GM12878 (cell line): ENCODE measurements around the gene TRIM54. TPM values are rescaled to one million over a fixed set of nuclear protein-coding genes. Genes with fewer than 3 reads are reported as not detected.

Source experiments
- BRCA1 ChIP-seq: IDR thresholded peaks from 2 replicates; pipeline ENCODE4 v1.6.1; 2011; ENCODE audit warnings: low read depth, low read length, improper control_type of control experiment
- CBFB ChIP-seq: IDR thresholded peaks from 2 replicates; pipeline ENCODE4 v1.6.1; 2016; ENCODE audit warnings: antibody characterized with exemption, low read depth
- CREB1 ChIP-seq: IDR thresholded peaks from 2 replicates; pipeline ENCODE4 v1.6.1; 2012; ENCODE audit warnings: low read depth, mild to moderate bottlenecking, inconsistent platforms
- DPF2 ChIP-seq: fragments of 450-650 bp; IDR thresholded peaks from 2 replicates; pipeline ENCODE4 v1.6.1; 2017; ENCODE audit warnings: mild to moderate bottlenecking
- EGR1 ChIP-seq, 2 experiments: IDR thresholded peaks; 1 replicate in 1 of 2; 2 replicates in 1 of 2; pipeline ENCODE4 v1.6.1; 2011 to 2012; ENCODE audit warnings: low read depth in 2 of 2, low read length in 2 of 2, borderline replicate concordance in 1 of 2, mild to moderate bottlenecking in 1 of 2, moderate library complexity in 1 of 2
- EP300 ChIP-seq, 2 experiments: fragments of 150-350 bp in 1 of 2; IDR thresholded peaks; 2 replicates each; pipeline ENCODE4 v1.6.1; 2011 to 2012; ENCODE audit warnings: low read depth in 2 of 2, low read length in 2 of 2, borderline replicate concordance in 1 of 2, improper control_type of control experiment in 1 of 2, inconsistent platforms in 1 of 2; ENCODE audit not compliant: control insufficient read depth in 1 of 2
- FOXK2 ChIP-seq: fragments of 450-650 bp; IDR thresholded peaks from 2 replicates; pipeline ENCODE4 v1.6.1; 2017; ENCODE audit warnings: mild to moderate bottlenecking, moderate library complexity
- HDAC6 ChIP-seq: fragments of 200-600 bp; sonication (generic); IDR thresholded peaks from one replicate; pipeline ENCODE4 v1.8.0; 2017; ENCODE audit warnings: antibody characterized with exemption; ENCODE audit not compliant: unreplicated experiment
- MLLT1 ChIP-seq: fragments of 450-650 bp; IDR thresholded peaks from 2 replicates; pipeline ENCODE4 v1.6.1; 2016; ENCODE audit warnings: mild to moderate bottlenecking
- NFXL1 ChIP-seq: fragments of 450-650 bp; IDR thresholded peaks from 2 replicates; pipeline ENCODE4 v1.6.1; 2017; ENCODE audit warnings: antibody characterized with exemption, mild to moderate bottlenecking, borderline replicate concordance
- SMAD1 ChIP-seq: fragments of 450-650 bp; IDR thresholded peaks from 2 replicates; pipeline ENCODE4 v1.6.1; 2018; ENCODE audit warnings: mild to moderate bottlenecking, low read depth; ENCODE audit not compliant: partially characterized antibody
- SP1 ChIP-seq: IDR thresholded peaks from one replicate; pipeline ENCODE4 v1.6.1; 2011; ENCODE audit warnings: low read depth, low read length
- SPI1 ChIP-seq: IDR thresholded peaks from 2 replicates; pipeline ENCODE4 v1.6.1; 2011; ENCODE audit warnings: low read depth, mild to moderate bottlenecking, low read length, moderate library complexity, borderline replicate concordance; ENCODE audit not compliant: insufficient read depth
- SREBF2 ChIP-seq: IDR thresholded peaks from 2 replicates; pipeline ENCODE4 v1.6.1; 2012; ENCODE audit warnings: mild to moderate bottlenecking, low read length
- SRF ChIP-seq, 2 experiments: IDR thresholded peaks; 2 replicates each; pipeline ENCODE4 v1.6.1; 2011; ENCODE audit warnings: low read depth in 2 of 2, low read length in 2 of 2, mild to moderate bottlenecking in 1 of 2, moderate library complexity in 1 of 2
- WRNIP1 ChIP-seq: IDR thresholded peaks from 2 replicates; pipeline ENCODE4 v1.6.1; 2011; ENCODE audit warnings: low read depth, low read length, improper control_type of control experiment, borderline replicate concordance
- ZBED1 ChIP-seq: IDR thresholded peaks from 2 replicates; pipeline ENCODE4 v1.6.1; 2016; ENCODE audit warnings: borderline replicate concordance
- ZBTB4 ChIP-seq: fragments of 450-650 bp; formaldehyde crosslinking; IDR thresholded peaks from 2 replicates; pipeline ENCODE4 v1.4.0; 2022; ENCODE audit warnings: mild to moderate bottlenecking, moderate library complexity
- ZNF622 ChIP-seq: fragments of 450-650 bp; IDR thresholded peaks from 2 replicates; pipeline ENCODE4 v1.6.1; 2017; ENCODE audit warnings: mild to moderate bottlenecking, inconsistent platforms
- polyA plus RNA-seq, 11 experiments: library from polyadenylated mRNA; depleted of rRNA in 4 of 11; unstranded in 6 of 11; stranded (reverse) in 5 of 11; fragments of >200 nt; fragmentation: Nextera tagmentation in 4 of 11; fragmentation: Illumina TruSeq in 1 of 11; extraction: Ambion mirVana in 4 of 11; extraction: Trizol in 1 of 11; gene quantifications; 1 replicate in 1 of 11; 2 replicates in 10 of 11; pipeline versions ENCODE4 v1.2.1 to v1.2.3, GENCODE V29; 2011 to 2016; ENCODE audit warnings: inconsistent platforms in 2 of 11, missing spikeins in 2 of 11, low read depth in 1 of 11
- total RNA-seq, 4 experiments: library from RNA; depleted of rRNA in 3 of 4; stranded (reverse); fragments of >200 nt in 3 of 4; fragmentation: Illumina TruSeq in 1 of 4; extraction: Trizol in 1 of 4; gene quantifications; 2 replicates each; pipeline versions ENCODE4 v1.2.1 to v1.2.3, GENCODE V29; 2013 to 2021
- TF ChIP-seq, protein P1 (sequence below): fragments of 450-650 bp; IDR thresholded peaks from 2 replicates; pipeline ENCODE4 v1.6.1; 2014; ENCODE audit warnings: mild to moderate bottlenecking
- TF ChIP-seq, protein P2 (sequence below): fragments of 450-650 bp; IDR thresholded peaks from 2 replicates; pipeline ENCODE4 v1.6.1; 2017; ENCODE audit warnings: antibody characterized with exemption, mild to moderate bottlenecking, moderate library complexity

The TRIM54 gene
- total and polyA plus RNA-seq, 10 of the 15 experiments (the other 5 are each of a cell fraction or from before 2014, with no cell fraction given) = 0.03 to 0.08 TPM; not detected in 8

- TF ChIP-seq MLLT1 (peak; percentile 74; the same call in 1 of the 2 replicates), SMAD1 (no peak), ZNF622 (no peak), SREBF2 (no peak), ZBED1 (peak; percentile 84; the same call in 1 of the 2 replicates), SRF (IDR thresholded peaks at IDR 0.05; ENCODE audit: low read depth in 2 of 2, low read length in 2 of 2) (no peak), SP1 (peak; percentile 67), ZBTB4 (CRISPR knock-in tag) (no peak), BRCA1 (no peak), FOXK2 (peak; percentile 42; the same call in 1 of the 2 replicates), WRNIP1 (no peak), NFXL1 (no peak), EP300 (IDR thresholded peaks at IDR 0.05; ENCODE audit: borderline replicate concordance in 1 of 2, control insufficient read depth in 1 of 2, low read depth in 2 of 2, low read length in 2 of 2) (0 out of 4 replicates have a peak, but pooled peaks of 1 of the 2 experiments have one; percentile 12), CREB1 (peak; percentile 52; the same call in 1 of the 2 replicates), CBFB (peak; percentile 88), SPI1 (peak; percentile 38; the same call in 1 of the 2 replicates), DPF2 (no peak), HDAC6 (peak; percentile 51), EGR1 (IDR thresholded peaks at IDR 0.05; ENCODE audit: borderline replicate concordance in 1 of 2, low read depth in 2 of 2, low read length in 2 of 2) (no peak)
- TF ChIP-seq, protein P1, sequence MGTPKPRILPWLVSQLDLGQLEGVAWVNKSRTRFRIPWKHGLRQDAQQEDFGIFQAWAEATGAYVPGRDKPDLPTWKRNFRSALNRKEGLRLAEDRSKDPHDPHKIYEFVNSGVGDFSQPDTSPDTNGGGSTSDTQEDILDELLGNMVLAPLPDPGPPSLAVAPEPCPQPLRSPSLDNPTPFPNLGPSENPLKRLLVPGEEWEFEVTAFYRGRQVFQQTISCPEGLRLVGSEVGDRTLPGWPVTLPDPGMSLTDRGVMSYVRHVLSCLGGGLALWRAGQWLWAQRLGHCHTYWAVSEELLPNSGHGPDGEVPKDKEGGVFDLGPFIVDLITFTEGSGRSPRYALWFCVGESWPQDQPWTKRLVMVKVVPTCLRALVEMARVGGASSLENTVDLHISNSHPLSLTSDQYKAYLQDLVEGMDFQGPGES = no peak
- TF ChIP-seq, protein P2, sequence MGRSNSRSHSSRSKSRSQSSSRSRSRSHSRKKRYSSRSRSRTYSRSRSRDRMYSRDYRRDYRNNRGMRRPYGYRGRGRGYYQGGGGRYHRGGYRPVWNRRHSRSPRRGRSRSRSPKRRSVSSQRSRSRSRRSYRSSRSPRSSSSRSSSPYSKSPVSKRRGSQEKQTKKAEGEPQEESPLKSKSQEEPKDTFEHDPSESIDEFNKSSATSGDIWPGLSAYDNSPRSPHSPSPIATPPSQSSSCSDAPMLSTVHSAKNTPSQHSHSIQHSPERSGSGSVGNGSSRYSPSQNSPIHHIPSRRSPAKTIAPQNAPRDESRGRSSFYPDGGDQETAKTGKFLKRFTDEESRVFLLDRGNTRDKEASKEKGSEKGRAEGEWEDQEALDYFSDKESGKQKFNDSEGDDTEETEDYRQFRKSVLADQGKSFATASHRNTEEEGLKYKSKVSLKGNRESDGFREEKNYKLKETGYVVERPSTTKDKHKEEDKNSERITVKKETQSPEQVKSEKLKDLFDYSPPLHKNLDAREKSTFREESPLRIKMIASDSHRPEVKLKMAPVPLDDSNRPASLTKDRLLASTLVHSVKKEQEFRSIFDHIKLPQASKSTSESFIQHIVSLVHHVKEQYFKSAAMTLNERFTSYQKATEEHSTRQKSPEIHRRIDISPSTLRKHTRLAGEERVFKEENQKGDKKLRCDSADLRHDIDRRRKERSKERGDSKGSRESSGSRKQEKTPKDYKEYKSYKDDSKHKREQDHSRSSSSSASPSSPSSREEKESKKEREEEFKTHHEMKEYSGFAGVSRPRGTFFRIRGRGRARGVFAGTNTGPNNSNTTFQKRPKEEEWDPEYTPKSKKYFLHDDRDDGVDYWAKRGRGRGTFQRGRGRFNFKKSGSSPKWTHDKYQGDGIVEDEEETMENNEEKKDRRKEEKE = no peak; the same call in 1 of the 2 replicates
These were observed 40.8 kb downstream of the TRIM54 start, which contains the start of gene MPV17 (continued) for GRCh38 chr2:27322766-27323595.
